Measurements from ENCODE around the gene BICRAL.

BICRAL gene

DNA sequence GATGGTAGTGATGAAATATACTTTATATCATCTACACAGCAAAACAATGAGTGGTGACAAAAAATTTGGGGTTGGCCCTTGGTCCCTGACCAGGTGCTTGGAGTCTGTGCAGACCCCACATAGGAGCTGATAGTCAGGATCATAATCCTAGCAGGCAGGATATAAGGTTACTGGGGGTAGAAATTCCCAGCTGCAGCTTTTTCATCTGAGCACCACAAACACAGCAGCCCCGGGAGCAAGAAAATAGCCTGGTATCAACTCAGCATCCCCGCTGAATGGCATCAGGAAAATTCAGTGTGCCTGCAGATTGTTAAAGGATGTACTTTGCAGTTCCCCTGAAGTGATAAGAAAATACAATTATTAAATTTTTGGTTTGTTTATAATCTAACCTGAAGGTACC is 69.7 kb downstream of the BICRAL start:
- Histone ChIP-seq H3K4me3 (no peak overlapping the region), H3K36me3 (ENCODE audit: insufficient read depth, low read length) (no peaks in the 10 kb centered on the region; the same call in 1 of the 2 replicates), H3K9ac (ENCODE audit: insufficient read length) (no peak overlapping the region), H3K27ac (no peak overlapping the region), H3K9me3 (ENCODE audit: low read depth, low read length) (no peaks in the 10 kb centered on the region)
- TF ChIP-seq EZH2 (IDR thresholded peaks at IDR 0.05) (no peak), POLR2AphosphoS5 (IDR thresholded peaks at IDR 0.05; ENCODE audit: borderline replicate concordance, low read depth, low read length) (no peak), FOXP2 (optimal IDR thresholded peaks at IDR 0.05; ENCODE audit: control extremely low read depth, extremely low read length, insufficient read depth) (no peak)
- DNase-seq (ENCODE audit: low read depth, low spot score) = no peak

DNA sequence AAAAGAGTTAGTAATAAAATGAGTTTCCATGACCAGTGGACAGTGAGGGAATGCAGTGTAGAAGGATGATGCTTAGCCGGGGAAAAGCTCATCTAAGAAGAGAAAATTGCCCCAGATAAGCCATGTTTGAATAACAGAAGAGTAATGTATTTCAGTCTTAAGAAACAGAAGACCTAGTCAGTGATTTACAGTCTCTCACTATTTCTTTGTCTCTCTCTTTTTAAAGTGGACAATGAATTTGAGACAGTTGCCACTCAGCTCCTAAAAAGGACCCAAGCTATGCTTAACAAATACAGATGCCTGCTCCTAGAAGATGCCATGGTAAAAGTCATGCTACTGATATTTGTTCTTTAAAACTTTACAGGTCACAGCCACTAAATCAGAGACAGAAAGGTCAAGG is 78.2 kb downstream of the BICRAL start:
- DNase-seq (ENCODE audit: low read depth, low spot score) = no peak
- Histone ChIP-seq H3K9ac (ENCODE audit: insufficient read length) (no peak overlapping the region), H3K27ac (no peak overlapping the region), H3K9me3 (ENCODE audit: low read depth, low read length) (no peaks in the 10 kb centered on the region), H3K36me3 (ENCODE audit: insufficient read depth, low read length) (peaks cover 3% of the 10 kb centered on the region; the same call in 1 of the 2 replicates), H3K4me3 (no peak overlapping the region)
- TF ChIP-seq FOXP2 (optimal IDR thresholded peaks at IDR 0.05; ENCODE audit: control extremely low read depth, extremely low read length, insufficient read depth) = no peak
- no peak for TF ChIP-seq EZH2 (IDR thresholded peaks at IDR 0.05)
- TF ChIP-seq POLR2AphosphoS5 (IDR thresholded peaks at IDR 0.05; ENCODE audit: borderline replicate concordance, low read depth, low read length) = no peak

DNA sequence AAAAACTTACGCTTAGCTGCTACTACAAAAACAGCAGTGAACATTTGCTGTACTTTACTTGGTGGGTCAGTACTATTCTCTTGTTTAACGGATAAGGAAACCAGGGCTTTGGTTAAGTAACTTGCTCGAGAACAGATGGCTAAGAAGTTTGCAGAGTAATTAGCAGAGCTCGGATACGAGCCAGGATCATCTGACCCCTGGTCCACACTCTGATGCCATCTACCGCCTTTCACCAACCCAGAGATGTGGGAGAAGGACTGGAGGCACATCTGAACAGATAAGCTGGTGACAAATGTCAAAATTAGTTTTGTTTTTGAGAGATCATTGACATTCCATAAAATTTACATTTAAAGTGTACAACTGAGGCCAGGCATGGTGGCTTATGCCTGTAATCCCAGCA is 78.6 kb downstream of the BICRAL start:
- TF ChIP-seq POLR2AphosphoS5 (IDR thresholded peaks at IDR 0.05; ENCODE audit: borderline replicate concordance, low read depth, low read length) (no peak), FOXP2 (optimal IDR thresholded peaks at IDR 0.05; ENCODE audit: control extremely low read depth, extremely low read length, insufficient read depth) (no peak), EZH2 (IDR thresholded peaks at IDR 0.05) (no peak)
- no peak overlapping the region for H3K27ac ChIP-seq
- no peak overlapping the region for H3K4me3 ChIP-seq
- peaks cover 3% of the 10 kb centered on the region; the same call in 1 of the 2 replicates for H3K36me3 ChIP-seq (ENCODE audit: insufficient read depth, low read length)
- no peak for DNase-seq (ENCODE audit: low read depth, low spot score)
- no peak overlapping the region for H3K9ac ChIP-seq (ENCODE audit: insufficient read length)
- no peaks in the 10 kb centered on the region for H3K9me3 ChIP-seq (ENCODE audit: low read depth, low read length)

DNA sequence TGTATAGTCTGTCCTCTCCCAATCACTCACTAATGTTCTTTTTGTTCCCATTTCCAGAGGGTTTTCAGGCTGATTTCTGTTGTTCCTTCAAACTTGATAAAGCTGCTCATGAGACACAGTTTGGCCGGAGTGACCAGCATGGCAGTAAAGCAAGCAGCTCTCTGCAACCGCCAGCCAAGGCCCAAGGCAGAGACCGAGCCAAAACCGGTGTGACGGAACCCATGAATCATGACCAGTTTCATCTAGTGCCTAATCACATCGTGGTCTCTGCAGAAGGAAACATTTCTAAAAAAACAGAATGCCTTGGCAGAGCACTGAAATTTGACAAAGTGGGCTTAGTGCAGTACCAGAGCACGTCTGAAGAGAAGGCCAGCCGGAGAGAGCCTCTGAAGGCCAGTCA is 82.8 kb downstream of the BICRAL start:
- Histone ChIP-seq H3K9me3 (ENCODE audit: low read depth, low read length) (no peaks in the 10 kb centered on the region), H3K9ac (ENCODE audit: insufficient read length) (no peak overlapping the region)

DNA sequence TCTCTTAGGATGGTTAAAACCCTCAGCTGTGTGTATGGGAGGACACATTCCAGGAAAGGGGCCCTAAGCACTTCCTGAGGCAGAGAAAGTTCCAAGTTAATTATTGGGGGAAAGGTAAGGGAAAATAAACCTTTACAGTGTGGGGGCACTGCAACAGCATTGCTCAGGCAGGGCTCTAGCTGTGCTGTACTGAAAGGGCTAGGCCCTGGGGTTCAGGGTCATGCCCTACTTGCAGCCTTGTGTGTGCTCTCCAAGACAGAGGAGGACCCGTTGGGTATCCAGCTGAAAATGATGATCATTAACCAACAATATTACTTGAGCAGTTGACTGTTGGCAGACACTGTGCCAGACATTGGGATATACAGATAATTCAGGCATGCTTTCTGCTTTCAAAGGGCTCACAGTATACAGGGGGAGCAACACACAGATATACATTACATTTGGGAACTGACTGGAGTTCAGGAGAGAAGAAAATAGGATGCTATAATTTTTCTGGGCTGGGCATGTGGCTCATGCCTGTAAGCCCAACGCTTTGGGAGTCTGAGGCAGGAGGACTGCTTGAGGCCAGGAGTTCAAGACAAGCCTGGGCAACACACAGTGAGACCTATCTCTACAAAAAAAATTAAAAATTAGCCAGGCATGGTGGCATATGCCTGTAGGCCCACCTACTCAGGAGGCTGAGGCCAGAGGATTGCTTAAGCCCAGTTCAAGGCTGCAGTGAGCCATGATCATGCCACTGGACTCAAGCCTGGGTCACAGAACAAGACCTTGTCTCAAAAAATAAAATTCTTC is 88.5 kb downstream of the BICRAL start:
- no peak for DNase-seq (ENCODE audit: low read depth, low spot score)
- no peak overlapping the region for H3K4me3 ChIP-seq
- no peaks in the 10 kb centered on the region; the same call in 1 of the 2 replicates for H3K36me3 ChIP-seq (ENCODE audit: insufficient read depth, low read length)
- H3K9me3 ChIP-seq (ENCODE audit: low read depth, low read length) = no peaks in the 10 kb centered on the region
- no peak overlapping the region for H3K9ac ChIP-seq (ENCODE audit: insufficient read length)
- TF ChIP-seq POLR2AphosphoS5 (IDR thresholded peaks at IDR 0.05; ENCODE audit: borderline replicate concordance, low read depth, low read length) (no peak), EZH2 (IDR thresholded peaks at IDR 0.05) (no peak)
- H3K27ac ChIP-seq = no peak overlapping the region

More for the DNA sequence above, 82.8 kb downstream of the BICRAL start:
- H3K4me3 ChIP-seq = no peak overlapping the region
- TF ChIP-seq FOXP2 (optimal IDR thresholded peaks at IDR 0.05; ENCODE audit: control extremely low read depth, extremely low read length, insufficient read depth) (no peak), POLR2AphosphoS5 (IDR thresholded peaks at IDR 0.05; ENCODE audit: borderline replicate concordance, low read depth, low read length) (no peak), EZH2 (IDR thresholded peaks at IDR 0.05) (no peak)
- no peaks in the 10 kb centered on the region; the same call in 1 of the 2 replicates for H3K36me3 ChIP-seq (ENCODE audit: insufficient read depth, low read length)
- H3K27ac ChIP-seq = no peak overlapping the region
- DNase-seq (ENCODE audit: low read depth, low spot score) = no peak

DNA sequence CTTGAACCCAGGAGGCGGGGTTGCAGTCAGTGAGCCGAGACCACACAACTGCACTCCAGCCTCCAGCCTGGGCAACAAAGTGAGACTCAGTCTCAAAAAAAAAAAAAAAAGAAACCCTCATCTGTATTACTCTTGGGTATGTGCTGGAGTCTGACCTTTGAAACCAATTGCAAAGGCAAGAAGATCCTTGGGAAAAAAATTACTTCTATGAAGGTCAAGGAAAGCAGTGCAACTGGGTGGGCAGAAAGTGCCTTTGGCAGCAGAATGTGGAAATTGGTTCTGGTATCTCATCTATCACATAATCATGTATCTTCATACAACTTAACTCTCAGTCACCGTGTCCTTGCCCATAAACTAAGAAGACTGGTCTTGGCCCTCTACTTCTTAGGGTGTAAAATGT is 89.9 kb downstream of the BICRAL start:
- no peaks in the 10 kb centered on the region for H3K9me3 ChIP-seq (ENCODE audit: low read depth, low read length)
- H3K4me3 ChIP-seq = no peak overlapping the region
- TF ChIP-seq EZH2 (IDR thresholded peaks at IDR 0.05) (no peak), POLR2AphosphoS5 (IDR thresholded peaks at IDR 0.05; ENCODE audit: borderline replicate concordance, low read depth, low read length) (no peak), FOXP2 (optimal IDR thresholded peaks at IDR 0.05; ENCODE audit: control extremely low read depth, extremely low read length, insufficient read depth) (no peak)
- no peak overlapping the region for H3K9ac ChIP-seq (ENCODE audit: insufficient read length)
- H3K36me3 ChIP-seq (ENCODE audit: insufficient read depth, low read length) = no peaks in the 10 kb centered on the region; the same call in 1 of the 2 replicates
- no peak for DNase-seq (ENCODE audit: low read depth, low spot score)
- H3K27ac ChIP-seq = no peak overlapping the region

DNA sequence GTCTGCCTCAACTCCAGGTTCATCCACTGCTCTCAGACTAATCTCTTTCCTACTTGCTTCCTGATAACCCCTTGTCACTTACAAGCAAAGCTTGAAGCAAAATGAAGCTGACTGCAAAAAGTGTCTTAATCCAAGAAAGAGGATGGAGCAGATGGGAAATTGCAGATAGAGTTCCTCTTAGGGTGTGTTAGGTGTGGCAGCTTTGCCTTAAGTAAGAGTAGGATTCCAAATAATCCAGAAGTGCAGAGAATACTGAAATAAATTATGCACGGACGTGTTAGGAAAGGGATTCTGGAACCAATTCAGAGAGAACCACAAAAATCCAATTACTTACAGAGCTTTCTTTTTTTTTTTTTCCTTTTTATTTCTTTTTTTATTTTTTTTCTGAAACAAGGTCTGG is 91.5 kb downstream of the BICRAL start:
- H3K36me3 ChIP-seq (ENCODE audit: insufficient read depth, low read length) = no peaks in the 10 kb centered on the region
- H3K4me3 ChIP-seq = no peak overlapping the region
- H3K9me3 ChIP-seq (ENCODE audit: low read depth, low read length) = no peaks in the 10 kb centered on the region
- no peak for TF ChIP-seq FOXP2 (optimal IDR thresholded peaks at IDR 0.05; ENCODE audit: control extremely low read depth, extremely low read length, insufficient read depth)
- TF ChIP-seq EZH2 (IDR thresholded peaks at IDR 0.05) = no peak
- no peak for TF ChIP-seq POLR2AphosphoS5 (IDR thresholded peaks at IDR 0.05; ENCODE audit: borderline replicate concordance, low read depth, low read length)
- no peak overlapping the region for H3K27ac ChIP-seq
- DNase-seq (ENCODE audit: low read depth, low spot score) = no peak
- no peak overlapping the region for H3K9ac ChIP-seq (ENCODE audit: insufficient read length)

DNA sequence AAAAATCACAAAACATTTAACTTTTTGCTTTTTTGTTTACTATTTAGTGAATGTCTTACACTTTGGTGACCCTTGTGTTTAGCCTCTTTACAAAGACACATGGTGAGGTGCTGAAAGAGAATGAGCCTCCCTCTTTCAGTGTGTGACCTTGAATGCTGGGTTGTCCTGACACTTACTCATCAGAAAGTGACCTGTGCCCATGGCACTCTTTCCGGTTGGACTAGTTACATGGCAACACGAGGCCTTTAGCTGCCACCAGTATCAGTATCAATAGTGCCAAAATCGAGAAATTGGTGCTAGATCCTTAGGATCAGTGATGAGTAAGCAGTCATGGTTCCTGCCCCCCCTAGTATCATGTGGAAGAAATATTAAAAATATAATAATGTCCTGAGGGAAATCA is 95.8 kb downstream of the BICRAL start:
- Histone ChIP-seq H3K36me3 (ENCODE audit: insufficient read depth, low read length) (peaks cover 19% of the 10 kb centered on the region), H3K4me3 (no peak overlapping the region), H3K9ac (ENCODE audit: insufficient read length) (no peak overlapping the region), H3K27ac (peak overlapping the region; percentile 60; the same call in 1 of the 2 replicates), H3K9me3 (ENCODE audit: low read depth, low read length) (no peaks in the 10 kb centered on the region)
- DNase-seq (ENCODE audit: low read depth, low spot score) = no peak
- TF ChIP-seq EZH2 (IDR thresholded peaks at IDR 0.05) (no peak), POLR2AphosphoS5 (IDR thresholded peaks at IDR 0.05; ENCODE audit: borderline replicate concordance, low read depth, low read length) (no peak), FOXP2 (optimal IDR thresholded peaks at IDR 0.05; ENCODE audit: control extremely low read depth, extremely low read length, insufficient read depth) (no peak)

Data from SK-N-MC (cell line).